ENCODE measurements around the gene RAP2A.

DNA sequence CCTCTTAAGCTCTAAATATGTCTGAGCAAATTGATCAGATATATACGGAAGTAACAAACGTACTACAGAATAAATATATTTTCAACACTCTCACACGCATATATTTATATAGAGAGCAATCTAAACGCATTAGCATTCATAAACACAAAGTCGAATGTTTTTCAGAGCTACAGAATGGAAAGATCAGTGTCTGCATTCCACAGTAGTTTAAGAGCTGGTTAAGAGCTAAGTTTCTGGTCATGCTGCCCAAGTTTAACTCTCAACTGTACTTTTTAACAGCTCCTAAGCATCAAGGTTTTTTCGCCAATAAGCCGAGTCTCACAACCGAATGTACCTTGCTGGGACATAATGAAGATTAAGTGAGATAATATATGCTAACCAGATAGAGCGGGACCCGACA is 36.7 kb upstream of the RAP2A start:
- no peak for TF ChIP-seq EGR1 (conservative IDR thresholded peaks at IDR 0.05)
- TF ChIP-seq FOXK1 (CRISPR knock-in tag; IDR thresholded peaks at IDR 0.05; ENCODE audit: borderline replicate concordance) = no peak
- TF ChIP-seq, protein P1, sequence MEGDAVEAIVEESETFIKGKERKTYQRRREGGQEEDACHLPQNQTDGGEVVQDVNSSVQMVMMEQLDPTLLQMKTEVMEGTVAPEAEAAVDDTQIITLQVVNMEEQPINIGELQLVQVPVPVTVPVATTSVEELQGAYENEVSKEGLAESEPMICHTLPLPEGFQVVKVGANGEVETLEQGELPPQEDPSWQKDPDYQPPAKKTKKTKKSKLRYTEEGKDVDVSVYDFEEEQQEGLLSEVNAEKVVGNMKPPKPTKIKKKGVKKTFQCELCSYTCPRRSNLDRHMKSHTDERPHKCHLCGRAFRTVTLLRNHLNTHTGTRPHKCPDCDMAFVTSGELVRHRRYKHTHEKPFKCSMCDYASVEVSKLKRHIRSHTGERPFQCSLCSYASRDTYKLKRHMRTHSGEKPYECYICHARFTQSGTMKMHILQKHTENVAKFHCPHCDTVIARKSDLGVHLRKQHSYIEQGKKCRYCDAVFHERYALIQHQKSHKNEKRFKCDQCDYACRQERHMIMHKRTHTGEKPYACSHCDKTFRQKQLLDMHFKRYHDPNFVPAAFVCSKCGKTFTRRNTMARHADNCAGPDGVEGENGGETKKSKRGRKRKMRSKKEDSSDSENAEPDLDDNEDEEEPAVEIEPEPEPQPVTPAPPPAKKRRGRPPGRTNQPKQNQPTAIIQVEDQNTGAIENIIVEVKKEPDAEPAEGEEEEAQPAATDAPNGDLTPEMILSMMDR (IDR thresholded peaks at IDR 0.05 in 2 of 3, conservative IDR thresholded peaks at IDR 0.05 in 1 of 3; ENCODE audit: insufficient read depth in 2 of 3, low read depth in 1 of 3, low read length in 3 of 3) = no peak
- TF ChIP-seq, protein P2, sequence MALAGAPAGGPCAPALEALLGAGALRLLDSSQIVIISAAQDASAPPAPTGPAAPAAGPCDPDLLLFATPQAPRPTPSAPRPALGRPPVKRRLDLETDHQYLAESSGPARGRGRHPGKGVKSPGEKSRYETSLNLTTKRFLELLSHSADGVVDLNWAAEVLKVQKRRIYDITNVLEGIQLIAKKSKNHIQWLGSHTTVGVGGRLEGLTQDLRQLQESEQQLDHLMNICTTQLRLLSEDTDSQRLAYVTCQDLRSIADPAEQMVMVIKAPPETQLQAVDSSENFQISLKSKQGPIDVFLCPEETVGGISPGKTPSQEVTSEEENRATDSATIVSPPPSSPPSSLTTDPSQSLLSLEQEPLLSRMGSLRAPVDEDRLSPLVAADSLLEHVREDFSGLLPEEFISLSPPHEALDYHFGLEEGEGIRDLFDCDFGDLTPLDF (CRISPR knock-in tag; IDR thresholded peaks at IDR 0.05) = no peak
- no peak for TF ChIP-seq POLR2A (conservative IDR thresholded peaks at IDR 0.05)
